DMS53 (cell line): ENCODE data around the gene POLD3.

Experiments
- DNase-seq: peaks from one replicate; lab custom pipeline; 2025; lab: John Stamatoyannopoulos, UW

The POLD3 gene

DNA sequence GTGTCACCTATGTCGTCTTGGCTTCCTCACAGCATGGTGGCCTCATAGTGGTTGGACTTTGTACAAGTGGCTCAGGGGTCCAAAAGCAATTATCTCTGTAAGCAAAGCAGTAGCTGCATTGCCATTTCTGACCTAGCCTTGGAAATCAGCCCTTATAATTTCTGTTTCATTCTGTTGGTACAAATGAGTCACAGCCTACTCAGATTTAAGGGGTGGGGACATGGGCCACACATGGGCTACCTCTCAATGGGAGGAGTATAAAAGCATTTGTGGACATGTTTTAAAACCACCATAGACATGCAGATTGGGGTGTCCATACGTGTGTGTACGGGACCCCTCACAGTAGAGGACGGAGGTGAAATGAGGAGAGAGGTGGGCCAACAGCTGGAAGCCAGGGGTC lies 97.3 kb downstream of the POLD3 start:
- no peak for DNase-seq

DNA sequence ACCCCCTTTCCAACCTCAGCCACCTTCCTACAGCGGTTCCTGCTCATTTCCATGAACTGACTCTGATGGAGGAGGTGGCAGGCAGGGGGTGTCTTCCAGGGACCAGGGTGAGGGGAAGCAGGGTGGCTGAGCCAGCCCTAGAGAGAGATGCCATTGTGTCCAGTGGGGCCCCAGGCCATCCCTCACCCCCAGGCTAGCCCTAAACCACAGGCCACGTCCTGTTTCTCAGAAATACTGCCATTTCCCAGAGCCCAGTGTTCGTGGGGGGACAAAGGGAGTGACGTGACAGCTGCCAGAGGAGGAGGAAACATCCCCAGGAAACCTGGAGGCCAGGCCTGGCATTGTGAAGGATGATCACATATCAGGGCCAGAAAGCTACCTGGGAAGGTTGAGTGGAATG lies 99.4 kb downstream of the POLD3 start:
- DNase-seq, result no peak
